Neural cell (in vitro differentiated cells): ENCODE data around the gene AEBP2.

Source experiments
- EP300 ChIP-seq: fragments of 450-650 bp; conservative IDR thresholded peaks from 2 replicates; pipeline ENCODE4 v1.6.1; 2014; ENCODE audit warnings: antibody characterized with exemption, mild to moderate bottlenecking, moderate library complexity; ENCODE audit not compliant: poor library complexity, severe bottlenecking
- EZH2 ChIP-seq: fragments of 200-600, 300-800 bp; shearing (Covaris generic), sonication (generic); IDR thresholded peaks from 2 replicates; pipeline ENCODE4 v1.6.1; 2014; ENCODE audit warnings: antibody characterized with exemption, low read length, borderline replicate concordance, mild to moderate bottlenecking; ENCODE audit not compliant: insufficient read depth, poor library complexity, severe bottlenecking
- MXI1 ChIP-seq: fragments of 450-650 bp; conservative IDR thresholded peaks from 2 replicates; pipeline ENCODE4 v1.6.1; 2014; ENCODE audit warnings: antibody characterized with exemption, mild to moderate bottlenecking; ENCODE audit not compliant: poor library complexity, severe bottlenecking
- POLR2AphosphoS5 ChIP-seq: IDR thresholded peaks from 2 replicates; pipeline ENCODE4 v1.6.1; 2012
- RAD21 ChIP-seq: fragments of 450-650 bp; conservative IDR thresholded peaks from 2 replicates; pipeline ENCODE4 v1.6.1; 2014; ENCODE audit warnings: antibody characterized with exemption, mild to moderate bottlenecking, moderate library complexity
- REST ChIP-seq: IDR thresholded peaks from 2 replicates; pipeline ENCODE4 v1.6.1; 2012; ENCODE audit warnings: borderline replicate concordance
- SMC3 ChIP-seq: fragments of 450-650 bp; conservative IDR thresholded peaks from 2 replicates; pipeline ENCODE4 v1.6.1; 2014; ENCODE audit warnings: antibody characterized with exemption, mild to moderate bottlenecking, moderate library complexity; ENCODE audit not compliant: poor library complexity
- TAF1 ChIP-seq: IDR thresholded peaks from 2 replicates; pipeline ENCODE4 v1.6.1; 2012; ENCODE audit warnings: low read depth
- TF ChIP-seq, protein P1 (sequence below): fragments of 450-650 bp; IDR thresholded peaks from 2 replicates; pipeline ENCODE4 v1.5.1; 2014; ENCODE audit warnings: antibody characterized with exemption, mild to moderate bottlenecking, moderate library complexity; ENCODE audit not compliant: poor library complexity, severe bottlenecking

DNA sequence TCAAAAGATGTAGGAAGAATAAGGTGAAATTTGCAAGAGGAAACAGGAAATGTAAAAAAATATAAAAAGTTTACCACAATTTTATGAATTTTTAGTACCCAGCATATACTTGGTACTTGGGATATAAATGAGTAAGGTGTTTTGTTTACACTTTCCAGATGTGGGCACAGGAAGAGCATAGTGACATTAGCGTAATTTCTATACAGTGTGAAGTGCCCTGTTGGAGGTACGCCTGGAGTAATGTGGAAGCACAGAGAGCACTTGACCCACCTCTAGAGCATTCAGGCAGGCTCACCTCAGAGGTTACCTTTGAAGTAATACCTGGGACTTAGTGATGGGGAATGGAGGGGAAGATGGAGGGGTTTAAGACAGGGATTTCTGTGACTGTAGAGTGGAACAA lies 89.5 kb downstream of the AEBP2 start:
- TF ChIP-seq REST (no peak), EZH2 (no peak), EP300 (no peak), MXI1 (no peak), RAD21 (no peak), TAF1 (no peak), POLR2AphosphoS5 (no peak), SMC3 (no peak)
- TF ChIP-seq, protein P1, sequence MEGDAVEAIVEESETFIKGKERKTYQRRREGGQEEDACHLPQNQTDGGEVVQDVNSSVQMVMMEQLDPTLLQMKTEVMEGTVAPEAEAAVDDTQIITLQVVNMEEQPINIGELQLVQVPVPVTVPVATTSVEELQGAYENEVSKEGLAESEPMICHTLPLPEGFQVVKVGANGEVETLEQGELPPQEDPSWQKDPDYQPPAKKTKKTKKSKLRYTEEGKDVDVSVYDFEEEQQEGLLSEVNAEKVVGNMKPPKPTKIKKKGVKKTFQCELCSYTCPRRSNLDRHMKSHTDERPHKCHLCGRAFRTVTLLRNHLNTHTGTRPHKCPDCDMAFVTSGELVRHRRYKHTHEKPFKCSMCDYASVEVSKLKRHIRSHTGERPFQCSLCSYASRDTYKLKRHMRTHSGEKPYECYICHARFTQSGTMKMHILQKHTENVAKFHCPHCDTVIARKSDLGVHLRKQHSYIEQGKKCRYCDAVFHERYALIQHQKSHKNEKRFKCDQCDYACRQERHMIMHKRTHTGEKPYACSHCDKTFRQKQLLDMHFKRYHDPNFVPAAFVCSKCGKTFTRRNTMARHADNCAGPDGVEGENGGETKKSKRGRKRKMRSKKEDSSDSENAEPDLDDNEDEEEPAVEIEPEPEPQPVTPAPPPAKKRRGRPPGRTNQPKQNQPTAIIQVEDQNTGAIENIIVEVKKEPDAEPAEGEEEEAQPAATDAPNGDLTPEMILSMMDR: no peak
